HEK293 (cell line): Measurements from ENCODE around the gene LYRM1.
A peak's percentile ranks its signal among the peaks of the same experiment; 100 is the strongest.

Experiments
- CTCF ChIA-PET: fragments of 350-600 bp; formaldehyde crosslinking; extraction: SDS; loops from one replicate; lab custom pipeline; 2021; ENCODE audit warnings: antibody characterized with exemption; lab: Yijun Ruan, JAX
- POLR2A ChIA-PET: fragments of 300-600 bp; formaldehyde crosslinking; extraction: SDS; loops from one replicate; lab custom pipeline; 2020; ENCODE audit warnings: antibody characterized with exemption, inconsistent platforms; lab: Yijun Ruan, JAX
- H3K27ac ChIP-seq: fragments of 200-500 bp; sonication (Bioruptor generic); 2 replicates; pipeline ENCODE4 v1.5.1; 2014; ENCODE audit warnings: low read depth, low read length, control low read depth, inconsistent platforms; ENCODE audit errors: extremely low read depth
- H3K36me3 ChIP-seq, 2 experiments: fragments of 200-500 bp in 1 of 2; sonication (Bioruptor generic) in 1 of 2; 1 replicate in 1 of 2; 2 replicates in 1 of 2; pipeline ENCODE4 v1.5.1; 2014 to 2017; ENCODE audit warnings: inconsistent platforms in 2 of 2, low read length in 2 of 2; ENCODE audit not compliant: control insufficient read depth in 2 of 2, insufficient read depth in 1 of 2
- H3K4me1 ChIP-seq: fragments of 200-500 bp; sonication (Bioruptor generic); 2 replicates; pipeline ENCODE4 v1.5.1; 2014; ENCODE audit warnings: mild to moderate bottlenecking, low read length, inconsistent platforms; ENCODE audit not compliant: control insufficient read depth, insufficient read depth
- H3K4me3 ChIP-seq: 2 replicates; pipeline ENCODE4 v1.5.1; 2011; ENCODE audit warnings: low read depth, mild to moderate bottlenecking, control low read depth, low read length, moderate library complexity
- H3K9me3 ChIP-seq: fragments of 200-500 bp; sonication (Bioruptor generic); 2 replicates; pipeline ENCODE4 v1.5.1; 2014; ENCODE audit warnings: low read depth, low read length, inconsistent platforms; ENCODE audit not compliant: control insufficient read depth, insufficient read depth
- EGR2 ChIP-seq: fragments of 450-650 bp; formaldehyde crosslinking; IDR thresholded peaks from 2 replicates; pipeline ENCODE4 v1.5.1; 2016; ENCODE audit warnings: low read depth, missing biosample characterization, missing genetic modification characterization
- FEZF1 ChIP-seq: fragments of 450-650 bp; formaldehyde crosslinking; IDR thresholded peaks from 2 replicates; pipeline ENCODE4 v1.5.1; 2016; ENCODE audit warnings: missing biosample characterization, missing genetic modification characterization
- GLIS1 ChIP-seq: fragments of 450-650 bp; formaldehyde crosslinking; IDR thresholded peaks from 2 replicates; pipeline ENCODE4 v1.5.1; 2016; ENCODE audit warnings: missing biosample characterization, missing genetic modification characterization
- HOXA7 ChIP-seq: sonication (generic); formaldehyde crosslinking; IDR thresholded peaks from 2 replicates; pipeline ENCODE4 v1.8.1; 2022; ENCODE audit warnings: missing genetic modification reagents, borderline replicate concordance
- KLF10 ChIP-seq: fragments of 450-650 bp; IDR thresholded peaks from 2 replicates; pipeline ENCODE4 v1.5.1; 2018; ENCODE audit warnings: missing biosample characterization, mild to moderate bottlenecking, missing genetic modification characterization
- KLF9 ChIP-seq: fragments of 450-650 bp; formaldehyde crosslinking; IDR thresholded peaks from 2 replicates; pipeline ENCODE4 v1.5.1; 2016; ENCODE audit warnings: missing biosample characterization, missing genetic modification characterization, low read depth
- MYNN ChIP-seq: fragments of 450-650 bp; formaldehyde crosslinking; IDR thresholded peaks from 2 replicates; pipeline ENCODE4 v1.5.1; 2016; ENCODE audit warnings: missing biosample characterization, missing genetic modification characterization, borderline replicate concordance
- OSR2 ChIP-seq: fragments of 450-650 bp; formaldehyde crosslinking; IDR thresholded peaks from 2 replicates; pipeline ENCODE4 v1.5.1; 2016; ENCODE audit warnings: missing biosample characterization, missing genetic modification characterization
- SCRT1 ChIP-seq: fragments of 450-650 bp; formaldehyde crosslinking; IDR thresholded peaks from 2 replicates; pipeline ENCODE4 v1.5.1; 2016; ENCODE audit warnings: missing biosample characterization, missing genetic modification characterization, borderline replicate concordance
- ZIC2 ChIP-seq: fragments of 450-650 bp; formaldehyde crosslinking; IDR thresholded peaks from 2 replicates; pipeline ENCODE4 v1.5.1; 2016; ENCODE audit warnings: missing biosample characterization, missing genetic modification characterization
- ZNF184 ChIP-seq: fragments of 450-650 bp; IDR thresholded peaks from 2 replicates; pipeline ENCODE4 v1.5.1; 2018; ENCODE audit warnings: missing biosample characterization, mild to moderate bottlenecking, missing genetic modification characterization
- ZNF223 ChIP-seq: fragments of 450-650 bp; formaldehyde crosslinking; IDR thresholded peaks from 2 replicates; pipeline ENCODE4 v1.5.1; 2016; ENCODE audit warnings: missing biosample characterization, missing genetic modification characterization
- ZNF366 ChIP-seq: fragments of 450-650 bp; formaldehyde crosslinking; conservative IDR thresholded peaks from 2 replicates; pipeline ENCODE4 v1.5.1; 2016; ENCODE audit warnings: missing biosample characterization, missing genetic modification characterization
- ZNF529 ChIP-seq: fragments of 450-650 bp; formaldehyde crosslinking; IDR thresholded peaks from 2 replicates; pipeline ENCODE4 v1.5.1; 2017; ENCODE audit warnings: missing genetic modification characterization, missing biosample characterization; ENCODE audit not compliant: insufficient replicate concordance
- ZNF660 ChIP-seq: fragments of 450-650 bp; IDR thresholded peaks from 2 replicates; pipeline ENCODE4 v1.5.1; 2018; ENCODE audit warnings: missing biosample characterization, mild to moderate bottlenecking, missing genetic modification characterization
- ZNF670 ChIP-seq: fragments of 450-650 bp; formaldehyde crosslinking; IDR thresholded peaks from 2 replicates; pipeline ENCODE4 v1.5.1; 2016; ENCODE audit warnings: missing biosample characterization, missing genetic modification characterization, low read depth
- ZNF677 ChIP-seq: fragments of 450-650 bp; IDR thresholded peaks from 2 replicates; pipeline ENCODE4 v1.5.0; 2018; ENCODE audit warnings: missing biosample characterization, mild to moderate bottlenecking, missing genetic modification characterization, moderate library complexity
- ZXDB ChIP-seq: fragments of 450-650 bp; formaldehyde crosslinking; IDR thresholded peaks from 2 replicates; pipeline ENCODE4 v1.5.1; 2016; ENCODE audit warnings: missing biosample characterization, missing genetic modification characterization
- TF ChIP-seq, protein P1 (sequence below): fragments of 450-650 bp; formaldehyde crosslinking; IDR thresholded peaks from 2 replicates; pipeline ENCODE4 v1.5.1; 2017; ENCODE audit warnings: missing biosample characterization, missing genetic modification characterization
- TF ChIP-seq, protein P2 (sequence below): fragments of 450-650 bp; formaldehyde crosslinking; IDR thresholded peaks from 2 replicates; pipeline ENCODE4 v1.5.1; 2016; ENCODE audit warnings: missing biosample characterization, missing genetic modification characterization
- TF ChIP-seq, protein P3 (sequence below): fragments of 450-650 bp; formaldehyde crosslinking; conservative IDR thresholded peaks from 2 replicates; pipeline ENCODE4 v1.5.1; 2016; ENCODE audit warnings: low read depth, missing biosample characterization, missing genetic modification characterization

Gene LYRM1

DNA sequence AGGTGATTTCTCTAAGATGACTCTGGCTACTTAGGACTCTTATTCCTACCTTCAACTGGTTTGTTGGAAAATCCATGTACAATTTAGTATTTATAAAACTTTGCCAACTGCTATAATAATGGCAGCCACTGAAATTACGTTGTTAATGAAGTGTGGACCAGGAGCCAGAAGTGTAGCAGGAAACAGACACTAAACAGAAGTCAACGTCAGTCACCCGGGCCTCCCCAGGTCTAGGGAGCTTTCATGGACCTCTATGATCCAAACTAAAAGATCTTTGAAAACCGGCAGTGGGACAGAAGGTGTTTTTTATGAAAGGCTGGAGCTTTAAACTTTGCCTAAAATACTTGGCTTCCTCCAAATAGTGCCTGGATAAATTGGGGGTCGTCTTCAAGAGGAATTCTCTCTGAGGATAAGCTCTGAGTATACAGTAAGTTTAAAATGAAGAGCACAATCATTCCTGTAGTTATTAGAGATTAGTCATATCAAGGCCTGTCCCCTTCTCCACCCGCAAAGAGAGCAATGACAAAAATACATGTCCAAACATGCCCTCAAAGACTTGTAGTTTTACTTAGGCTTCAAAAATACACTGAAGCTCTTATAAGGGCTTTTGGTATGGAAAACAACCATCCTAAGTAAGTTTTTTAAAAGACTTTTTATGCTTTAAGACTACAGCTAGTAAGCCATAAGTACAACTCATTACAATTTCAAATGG, 35.0 kb upstream of the LYRM1 start:
- Histone ChIP-seq H3K9me3 (no peaks in the 10 kb centered on the region), H3K36me3 (peaks cover 0 to 14% of the 10 kb centered on the region in 2 experiments; a peak in 1 of 3 replicates), H3K27ac (peak overlapping the region; percentile 67), H3K4me3 (no peak overlapping the region), H3K4me1 (no peaks in the 10 kb centered on the region)
- TF ChIP-seq KLF10 (tag by site-specific recombination) (no peak), ZNF677 (no peak), ZNF366 (tag by site-specific recombination) (0 out of 2 replicates have a peak, but pooled peaks have one; percentile 24), SCRT1 (no peak)
- TF ChIP-seq, protein P1, sequence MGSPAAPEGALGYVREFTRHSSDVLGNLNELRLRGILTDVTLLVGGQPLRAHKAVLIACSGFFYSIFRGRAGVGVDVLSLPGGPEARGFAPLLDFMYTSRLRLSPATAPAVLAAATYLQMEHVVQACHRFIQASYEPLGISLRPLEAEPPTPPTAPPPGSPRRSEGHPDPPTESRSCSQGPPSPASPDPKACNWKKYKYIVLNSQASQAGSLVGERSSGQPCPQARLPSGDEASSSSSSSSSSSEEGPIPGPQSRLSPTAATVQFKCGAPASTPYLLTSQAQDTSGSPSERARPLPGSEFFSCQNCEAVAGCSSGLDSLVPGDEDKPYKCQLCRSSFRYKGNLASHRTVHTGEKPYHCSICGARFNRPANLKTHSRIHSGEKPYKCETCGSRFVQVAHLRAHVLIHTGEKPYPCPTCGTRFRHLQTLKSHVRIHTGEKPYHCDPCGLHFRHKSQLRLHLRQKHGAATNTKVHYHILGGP (tag by site-specific recombination), result peak; percentile 7; the same call in 1 of the 2 replicates
- POLR2A ChIA-PET, result interaction anchor here (0.9 to 2.4 kb wide), 3 partner anchors 35 to 59 kb away, joined by 3 to 6 read pairs (median 3); partner anchors contain the start of genes DCUN1D3, ERI2, LYRM1 and REXO5
- CTCF ChIA-PET, result interaction anchor here (0.6 to 1.7 kb wide), 6 partner anchors 10 to 135 kb away, joined by 3 to 7 read pairs (median 4); no protein-coding TSS in a partner anchor

DNA sequence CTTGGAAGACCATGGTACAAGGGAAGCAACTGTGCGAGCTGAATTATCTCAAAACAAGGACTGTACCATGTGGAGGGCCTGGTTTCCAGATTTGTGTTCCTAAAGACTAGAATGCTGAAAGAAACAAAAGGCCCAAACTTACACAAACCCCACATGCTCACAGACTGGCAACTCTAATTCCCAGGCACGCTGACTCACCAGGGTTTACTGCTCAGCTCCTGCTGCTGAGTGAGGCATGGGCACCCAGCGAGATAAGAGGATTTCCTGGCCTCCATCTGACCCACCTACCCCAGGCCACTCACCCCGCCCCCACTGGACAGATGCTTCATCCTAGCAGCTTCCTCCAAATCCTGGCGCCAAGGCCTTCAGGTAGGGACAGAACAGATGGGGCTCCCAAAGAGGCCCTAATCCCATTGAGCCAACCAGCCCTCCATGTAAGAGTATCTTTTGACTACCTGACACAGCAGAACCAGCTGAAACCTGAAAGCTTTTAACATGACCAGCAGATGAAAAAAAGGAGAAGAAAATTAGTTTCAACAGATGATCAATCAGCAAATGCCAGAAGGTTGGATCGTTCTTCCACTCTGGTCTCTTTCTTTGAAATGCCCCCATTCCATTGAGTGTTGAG, 34.3 kb upstream of the LYRM1 start:
- no peaks in the 10 kb centered on the region for H3K9me3 ChIP-seq
- H3K4me1 ChIP-seq, result no peaks in the 10 kb centered on the region
- ChIA-PET CTCF (interaction anchor here (0.6 to 1.7 kb wide), 6 partner anchors 9 to 218 kb away, joined by 3 to 7 read pairs (median 3); no protein-coding TSS in a partner anchor), POLR2A (interaction anchor here (0.9 to 2.4 kb wide), 3 partner anchors 34 to 60 kb away, joined by 3 to 6 read pairs (median 3); partner anchors contain the start of genes DCUN1D3, ERI2, LYRM1 and REXO5)
- H3K36me3 ChIP-seq, result peaks cover 0 to 9% of the 10 kb centered on the region in 2 experiments; a peak in 1 of 3 replicates
- peak overlapping the region; percentile 67 for H3K27ac ChIP-seq
- H3K4me3 ChIP-seq, result no peak overlapping the region
- TF ChIP-seq GLIS1 (tag by site-specific recombination), result no peak
- no peak for TF ChIP-seq KLF10 (tag by site-specific recombination)
- TF ChIP-seq, protein P2, sequence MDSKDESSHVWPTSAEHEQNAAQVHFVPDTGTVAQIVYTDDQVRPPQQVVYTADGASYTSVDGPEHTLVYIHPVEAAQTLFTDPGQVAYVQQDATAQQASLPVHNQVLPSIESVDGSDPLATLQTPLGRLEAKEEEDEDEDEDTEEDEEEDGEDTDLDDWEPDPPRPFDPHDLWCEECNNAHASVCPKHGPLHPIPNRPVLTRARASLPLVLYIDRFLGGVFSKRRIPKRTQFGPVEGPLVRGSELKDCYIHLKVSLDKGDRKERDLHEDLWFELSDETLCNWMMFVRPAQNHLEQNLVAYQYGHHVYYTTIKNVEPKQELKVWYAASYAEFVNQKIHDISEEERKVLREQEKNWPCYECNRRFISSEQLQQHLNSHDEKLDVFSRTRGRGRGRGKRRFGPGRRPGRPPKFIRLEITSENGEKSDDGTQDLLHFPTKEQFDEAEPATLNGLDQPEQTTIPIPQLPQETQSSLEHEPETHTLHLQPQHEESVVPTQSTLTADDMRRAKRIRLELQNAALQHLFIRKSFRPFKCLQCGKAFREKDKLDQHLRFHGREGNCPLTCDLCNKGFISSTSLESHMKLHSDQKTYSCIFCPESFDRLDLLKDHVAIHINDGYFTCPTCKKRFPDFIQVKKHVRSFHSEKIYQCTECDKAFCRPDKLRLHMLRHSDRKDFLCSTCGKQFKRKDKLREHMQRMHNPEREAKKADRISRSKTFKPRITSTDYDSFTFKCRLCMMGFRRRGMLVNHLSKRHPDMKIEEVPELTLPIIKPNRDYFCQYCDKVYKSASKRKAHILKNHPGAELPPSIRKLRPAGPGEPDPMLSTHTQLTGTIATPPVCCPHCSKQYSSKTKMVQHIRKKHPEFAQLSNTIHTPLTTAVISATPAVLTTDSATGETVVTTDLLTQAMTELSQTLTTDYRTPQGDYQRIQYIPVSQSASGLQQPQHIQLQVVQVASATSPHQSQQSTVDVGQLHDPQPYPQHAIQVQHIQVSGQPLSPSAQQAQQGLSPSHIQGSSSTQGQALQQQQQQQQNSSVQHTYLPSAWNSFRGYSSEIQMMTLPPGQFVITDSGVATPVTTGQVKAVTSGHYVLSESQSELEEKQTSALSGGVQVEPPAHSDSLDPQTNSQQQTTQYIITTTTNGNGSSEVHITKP (tag by site-specific recombination), result peak; percentile 95
- no peak for TF ChIP-seq HOXA7
- TF ChIP-seq MYNN (tag by site-specific recombination), result no peak
- no peak for TF ChIP-seq ZNF223 (tag by site-specific recombination)
- TF ChIP-seq ZNF670 (tag by site-specific recombination), result no peak
- TF ChIP-seq ZIC2 (tag by site-specific recombination), result peak; percentile 70
- TF ChIP-seq SCRT1, result no peak
- no peak for TF ChIP-seq FEZF1 (tag by site-specific recombination)
- no peak for TF ChIP-seq EGR2 (tag by site-specific recombination)
- no peak for TF ChIP-seq ZNF529
- TF ChIP-seq OSR2 (tag by site-specific recombination), result 0 out of 2 replicates have a peak, but pooled peaks have one; percentile 20
- TF ChIP-seq, protein P3, sequence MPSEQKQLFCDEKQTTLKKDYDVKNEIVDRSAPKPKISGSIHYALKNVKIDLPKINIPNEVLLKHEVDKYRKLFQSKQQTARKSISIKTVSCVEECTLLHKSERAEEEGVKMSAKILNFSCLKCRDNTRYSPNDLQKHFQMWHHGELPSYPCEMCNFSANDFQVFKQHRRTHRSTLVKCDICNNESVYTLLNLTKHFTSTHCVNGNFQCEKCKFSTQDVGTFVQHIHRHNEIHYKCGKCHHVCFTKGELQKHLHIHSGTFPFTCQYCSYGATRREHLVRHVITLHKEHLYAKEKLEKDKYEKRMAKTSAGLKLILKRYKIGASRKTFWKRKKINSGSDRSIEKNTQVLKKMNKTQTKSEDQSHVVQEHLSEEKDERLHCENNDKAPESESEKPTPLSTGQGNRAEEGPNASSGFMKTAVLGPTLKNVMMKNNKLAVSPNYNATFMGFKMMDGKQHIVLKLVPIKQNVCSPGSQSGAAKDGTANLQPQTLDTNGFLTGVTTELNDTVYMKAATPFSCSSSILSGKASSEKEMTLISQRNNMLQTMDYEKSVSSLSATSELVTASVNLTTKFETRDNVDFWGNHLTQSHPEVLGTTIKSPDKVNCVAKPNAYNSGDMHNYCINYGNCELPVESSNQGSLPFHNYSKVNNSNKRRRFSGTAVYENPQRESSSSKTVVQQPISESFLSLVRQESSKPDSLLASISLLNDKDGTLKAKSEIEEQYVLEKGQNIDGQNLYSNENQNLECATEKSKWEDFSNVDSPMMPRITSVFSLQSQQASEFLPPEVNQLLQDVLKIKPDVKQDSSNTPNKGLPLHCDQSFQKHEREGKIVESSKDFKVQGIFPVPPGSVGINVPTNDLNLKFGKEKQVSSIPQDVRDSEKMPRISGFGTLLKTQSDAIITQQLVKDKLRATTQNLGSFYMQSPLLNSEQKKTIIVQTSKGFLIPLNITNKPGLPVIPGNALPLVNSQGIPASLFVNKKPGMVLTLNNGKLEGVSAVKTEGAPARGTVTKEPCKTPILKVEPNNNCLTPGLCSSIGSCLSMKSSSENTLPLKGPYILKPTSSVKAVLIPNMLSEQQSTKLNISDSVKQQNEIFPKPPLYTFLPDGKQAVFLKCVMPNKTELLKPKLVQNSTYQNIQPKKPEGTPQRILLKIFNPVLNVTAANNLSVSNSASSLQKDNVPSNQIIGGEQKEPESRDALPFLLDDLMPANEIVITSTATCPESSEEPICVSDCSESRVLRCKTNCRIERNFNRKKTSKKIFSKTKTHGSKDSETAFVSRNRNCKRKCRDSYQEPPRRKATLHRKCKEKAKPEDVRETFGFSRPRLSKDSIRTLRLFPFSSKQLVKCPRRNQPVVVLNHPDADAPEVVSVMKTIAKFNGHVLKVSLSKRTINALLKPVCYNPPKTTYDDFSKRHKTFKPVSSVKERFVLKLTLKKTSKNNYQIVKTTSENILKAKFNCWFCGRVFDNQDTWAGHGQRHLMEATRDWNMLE (tag by site-specific recombination), result peak; percentile 45
- 0 out of 2 replicates have a peak, but pooled peaks have one; percentile 36 for TF ChIP-seq ZNF660 (tag by site-specific recombination)
- TF ChIP-seq ZXDB (tag by site-specific recombination), result no peak
- TF ChIP-seq ZNF184 (tag by site-specific recombination), result no peak
- TF ChIP-seq KLF9 (tag by site-specific recombination), result no peak
